GM19395 (cell line): Measurements from ENCODE around the gene TAC4.
"Not testable (repeated sequence)": the region's sequence is repeated elsewhere in the genome, so short reads cannot be mapped to it uniquely, and the experiment has no call there.

Experiments
- ATAC-seq: cut with Tn5 transposase; IDR thresholded peaks from one replicate; pipeline ENCODE4 v1.9.1; 2021; ENCODE audit warnings: mild to moderate bottlenecking, moderate library complexity; ENCODE audit not compliant: unreplicated experiment

The TAC4 gene

DNA sequence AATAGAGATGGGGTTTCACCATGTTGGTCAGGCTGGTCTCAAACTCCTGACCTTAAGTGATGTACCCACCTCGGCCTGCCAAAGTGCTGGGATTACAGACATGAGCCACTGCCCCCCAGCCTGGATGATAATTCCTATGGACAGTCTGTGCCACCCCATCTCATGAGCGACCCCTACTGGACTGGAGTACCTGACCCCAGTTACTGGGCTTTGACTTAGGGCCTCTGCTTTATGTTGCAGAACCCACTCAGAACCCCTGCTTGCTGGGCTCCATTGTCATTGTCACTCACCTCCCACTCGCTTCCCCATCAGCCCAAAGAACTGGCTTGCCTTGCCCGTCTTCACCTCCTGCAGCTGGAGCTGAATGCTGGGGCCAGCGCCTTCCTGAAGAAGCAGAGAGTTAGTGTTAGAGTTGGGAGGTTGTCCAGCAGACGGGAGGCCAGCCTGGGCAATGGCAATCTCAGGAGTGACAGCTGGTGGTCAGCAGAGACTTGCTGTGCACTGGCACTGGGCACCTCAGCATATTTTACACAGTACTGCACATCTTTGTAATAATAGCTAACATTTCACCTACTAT is 4.0 kb downstream of the TAC4 start:
- ATAC-seq = no peak

DNA sequence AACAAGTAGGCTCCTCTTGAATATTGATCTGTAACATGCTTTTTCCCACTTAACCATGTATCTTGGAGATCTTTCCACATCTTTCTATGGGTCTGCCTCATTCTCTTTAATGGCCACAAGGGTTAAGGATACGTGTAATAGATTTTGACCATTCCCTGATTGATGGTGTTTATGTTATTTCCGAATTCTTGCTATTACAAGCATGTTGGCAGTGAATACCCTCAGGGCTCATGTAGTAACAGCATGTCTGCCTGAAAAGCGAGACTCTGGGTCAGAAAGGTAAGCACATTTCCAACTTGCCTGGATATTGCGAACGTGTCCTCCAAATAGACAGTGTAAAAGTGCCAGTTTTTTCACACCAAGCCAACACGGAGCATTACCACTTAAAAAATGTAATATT is 5.0 kb downstream of the TAC4 start:
- no peak for ATAC-seq

DNA sequence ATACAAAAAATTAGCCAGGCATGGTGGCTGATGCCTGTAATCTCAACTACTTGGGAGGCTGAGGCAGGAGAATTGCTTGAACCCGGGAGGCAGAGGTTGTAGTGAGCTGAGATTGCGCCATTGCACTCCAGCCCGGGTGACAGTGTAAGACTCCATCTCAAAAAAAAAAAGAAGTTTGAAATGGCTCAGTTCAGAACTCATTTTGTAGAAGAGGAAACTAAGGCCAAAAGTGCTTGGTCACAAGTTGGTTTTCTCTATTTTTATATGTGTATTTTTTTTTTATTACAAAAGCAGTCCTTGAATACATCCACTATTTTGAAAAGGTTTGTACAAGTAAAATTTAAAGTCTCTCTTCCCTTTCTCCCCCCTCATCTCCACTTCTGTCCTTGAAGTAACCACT is 5.5 kb downstream of the TAC4 start:
- no peak for ATAC-seq

DNA sequence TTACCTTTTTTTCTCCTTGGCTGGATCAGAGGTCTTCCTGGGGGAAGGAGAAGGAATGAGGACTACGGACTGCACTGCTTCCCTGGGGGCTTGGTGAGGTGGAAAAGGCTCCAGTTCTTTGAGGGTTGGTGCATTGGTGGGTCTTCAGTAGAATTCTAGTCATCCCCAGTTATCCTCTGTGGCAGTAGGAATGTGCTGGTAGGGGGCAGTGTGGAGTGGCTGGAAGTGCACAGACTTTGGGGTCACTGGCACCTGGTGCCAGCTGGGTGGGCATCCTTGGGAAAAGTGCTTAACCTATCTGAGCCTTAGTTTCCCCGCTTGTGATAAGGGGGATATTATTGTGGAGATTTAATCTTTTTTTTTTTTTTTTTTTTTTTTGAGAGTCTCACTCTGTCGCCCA is 6.3 kb downstream of the TAC4 start:
- no peak for ATAC-seq

DNA sequence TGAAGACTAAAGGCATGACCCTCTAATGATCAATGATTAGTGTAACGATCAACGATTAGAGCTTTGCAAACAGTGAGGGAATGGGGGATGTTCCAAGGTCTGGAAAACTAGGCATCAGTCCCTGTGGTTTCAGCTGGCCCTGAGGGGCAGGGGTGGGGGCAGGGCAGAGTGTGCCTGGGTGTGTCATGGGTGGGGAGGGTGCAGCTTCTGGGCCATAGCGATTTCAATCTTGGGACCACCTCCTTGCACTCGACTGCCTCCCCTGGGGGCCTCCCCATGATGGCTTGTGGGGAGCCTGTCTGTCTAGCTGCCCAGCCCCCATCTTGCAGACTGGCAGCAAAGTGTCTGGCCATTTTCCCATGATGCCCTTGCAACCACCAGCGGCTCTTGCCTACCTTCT is 8.4 kb downstream of the TAC4 start:
- ATAC-seq = no peak

DNA sequence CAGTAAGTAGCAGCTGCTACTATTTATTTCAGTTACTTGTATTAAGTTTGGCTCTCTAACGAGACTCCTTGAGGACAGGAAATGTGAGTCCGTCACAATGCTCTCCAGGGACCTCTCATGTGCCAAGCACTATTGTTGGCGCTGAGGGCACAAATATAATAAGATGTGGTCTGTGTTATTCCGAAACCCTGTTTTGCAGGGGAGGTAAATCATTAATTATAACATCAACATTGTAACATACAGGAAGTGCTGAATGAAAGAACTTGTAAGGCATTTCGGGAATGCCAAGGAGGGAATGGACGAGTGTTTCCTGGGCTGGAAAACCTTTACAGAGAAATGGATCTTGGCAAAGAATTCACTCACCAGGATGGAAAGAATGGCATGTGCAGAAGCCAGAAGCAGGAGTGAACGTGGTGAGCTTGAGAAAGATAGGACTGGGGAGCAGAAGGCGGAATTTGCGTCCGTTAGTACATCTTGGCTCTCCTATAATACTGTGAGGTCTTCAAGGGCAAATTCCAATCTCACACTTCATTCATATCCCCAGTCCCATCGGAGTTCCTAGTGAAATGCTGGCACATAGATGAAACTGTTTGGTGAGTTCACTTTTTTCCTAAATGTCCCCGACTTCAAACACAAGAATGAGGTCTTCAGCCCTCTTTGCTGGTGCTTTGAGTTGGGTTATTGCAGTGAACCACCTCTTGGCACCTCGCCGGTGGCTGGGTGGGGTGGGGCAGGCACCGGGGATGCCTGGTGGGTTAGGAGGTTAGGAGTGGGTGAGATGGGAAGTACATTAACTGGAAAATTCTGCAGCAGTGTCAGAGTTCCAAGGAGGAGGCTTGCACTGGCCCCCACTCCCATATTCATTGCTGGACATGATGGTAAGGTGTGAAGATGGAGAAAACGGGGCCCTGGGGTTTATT is 11.5 kb downstream of the TAC4 start:
- no peak for ATAC-seq

DNA sequence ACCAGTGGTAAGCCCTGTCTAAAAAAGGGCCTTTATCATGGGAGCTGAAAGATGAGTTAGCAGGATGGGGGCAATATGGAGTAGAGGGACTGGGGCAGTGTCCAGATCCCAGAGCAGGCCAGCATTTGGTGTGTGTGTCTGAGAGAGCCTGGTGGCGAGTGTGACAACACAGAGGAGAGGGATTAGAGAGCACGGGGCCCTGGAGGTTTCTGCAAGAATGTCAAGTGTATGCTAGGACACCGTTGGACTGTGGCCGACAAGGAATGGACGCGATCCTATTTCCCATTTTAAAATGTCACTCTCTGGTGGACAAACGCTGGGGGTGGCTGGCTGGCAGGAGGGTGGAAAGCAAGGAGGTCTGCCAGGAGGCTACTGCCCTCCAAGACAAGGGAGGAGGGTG is 12.4 kb downstream of the TAC4 start:
- no peak for ATAC-seq

DNA sequence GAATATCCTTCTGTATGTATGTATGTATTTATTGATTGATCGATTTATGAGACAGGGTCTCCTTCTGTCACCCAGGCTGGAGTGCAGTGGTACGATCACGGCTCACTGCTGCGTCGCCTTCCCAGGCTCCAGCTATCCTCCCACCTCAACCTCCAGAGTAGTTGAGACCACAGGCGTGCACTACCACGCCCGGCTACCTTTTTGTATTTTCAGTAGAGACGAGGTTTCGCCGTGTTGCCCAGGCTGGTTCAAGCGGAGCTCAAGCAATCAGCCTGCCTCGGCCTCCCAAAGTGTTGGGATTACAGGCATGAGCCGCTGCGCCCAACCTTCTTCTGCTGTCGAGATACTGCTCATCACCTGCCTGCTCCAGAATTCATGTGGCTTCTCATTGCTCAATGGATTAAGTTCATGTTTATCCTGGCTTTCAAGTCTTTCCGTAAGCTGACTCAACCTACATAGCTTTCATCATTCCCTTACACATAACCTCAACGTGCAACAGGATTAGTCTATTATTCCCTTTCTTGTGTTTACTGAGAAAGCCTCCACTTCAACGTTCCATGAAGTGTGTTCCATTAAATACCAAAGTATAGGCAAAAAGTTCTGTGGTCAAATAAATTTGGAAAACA is 13.6 kb downstream of the TAC4 start:
- ATAC-seq = no peak

DNA sequence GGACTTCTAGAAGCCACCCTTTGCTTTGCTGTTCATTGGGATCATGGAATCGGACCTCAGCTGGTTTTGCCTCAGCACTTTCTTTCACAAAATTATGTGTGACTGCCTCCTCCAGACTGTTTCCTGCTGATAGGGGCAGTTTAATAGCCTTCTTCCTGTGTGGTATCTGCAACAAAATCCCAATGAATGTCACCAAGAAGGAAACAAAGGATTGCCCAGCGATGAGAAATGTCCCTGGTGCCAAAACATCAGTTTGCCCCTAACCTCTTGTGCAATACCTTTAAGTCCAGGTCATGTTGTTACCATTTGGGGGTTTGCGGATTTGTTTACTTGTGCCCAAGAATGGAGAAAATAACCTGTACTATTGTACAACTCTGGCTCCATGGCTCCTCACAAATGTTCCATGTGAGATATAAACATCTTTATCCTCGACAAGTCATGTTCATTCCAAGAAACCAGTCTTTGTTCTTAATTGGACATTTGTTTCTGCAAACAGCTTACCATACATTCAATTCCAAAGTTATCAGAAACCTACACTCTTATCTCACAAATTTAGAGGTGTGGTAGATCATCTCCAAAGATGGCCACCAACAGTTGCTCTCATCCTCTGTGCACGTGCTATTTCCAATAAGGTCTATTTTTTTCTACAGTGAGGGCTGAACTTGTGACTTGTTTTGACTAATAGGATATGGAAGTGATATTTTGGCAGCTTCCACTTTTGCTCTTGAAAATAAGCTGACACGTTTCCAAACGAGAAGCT is 14.8 kb downstream of the TAC4 start:
- ATAC-seq = no peak

DNA sequence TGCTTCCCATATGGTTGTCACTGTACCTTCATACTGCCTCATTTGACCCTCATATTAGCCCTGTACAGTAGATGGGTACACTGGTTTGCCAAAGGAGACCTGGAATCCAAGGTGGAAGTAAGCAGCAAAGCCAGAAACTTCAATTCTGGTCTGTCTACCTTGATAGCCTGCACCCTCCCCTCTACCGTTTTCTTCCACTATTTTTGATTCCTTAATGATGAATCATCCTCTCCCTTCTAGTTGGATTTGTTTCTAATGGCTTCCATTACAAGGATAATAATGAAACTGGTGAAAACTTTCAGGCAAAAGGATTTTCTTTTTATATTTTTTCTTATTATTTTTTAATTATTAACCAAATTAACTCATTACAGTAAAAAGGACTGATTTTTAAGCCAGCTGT is 17.3 kb downstream of the TAC4 start:
- ATAC-seq = no peak

DNA sequence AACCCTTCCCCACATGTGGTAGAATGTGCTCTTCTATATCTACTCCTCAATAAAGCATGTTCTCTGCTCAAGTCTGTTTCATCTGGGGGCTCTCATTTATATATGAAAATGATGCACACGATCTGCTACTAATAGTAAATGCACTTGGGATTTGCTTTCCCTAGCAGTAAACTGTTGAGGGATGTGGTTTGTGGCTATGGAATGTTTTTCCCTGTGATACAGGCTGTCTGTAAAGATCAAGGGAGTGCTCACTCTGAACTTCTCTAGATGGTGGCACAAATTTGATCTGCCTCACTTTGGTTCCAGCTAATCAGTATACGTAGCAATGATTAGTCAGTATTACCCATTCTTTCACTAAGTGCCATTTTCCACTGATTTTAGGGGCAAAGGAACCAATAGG is 18.8 kb downstream of the TAC4 start:
- no peak for ATAC-seq

DNA sequence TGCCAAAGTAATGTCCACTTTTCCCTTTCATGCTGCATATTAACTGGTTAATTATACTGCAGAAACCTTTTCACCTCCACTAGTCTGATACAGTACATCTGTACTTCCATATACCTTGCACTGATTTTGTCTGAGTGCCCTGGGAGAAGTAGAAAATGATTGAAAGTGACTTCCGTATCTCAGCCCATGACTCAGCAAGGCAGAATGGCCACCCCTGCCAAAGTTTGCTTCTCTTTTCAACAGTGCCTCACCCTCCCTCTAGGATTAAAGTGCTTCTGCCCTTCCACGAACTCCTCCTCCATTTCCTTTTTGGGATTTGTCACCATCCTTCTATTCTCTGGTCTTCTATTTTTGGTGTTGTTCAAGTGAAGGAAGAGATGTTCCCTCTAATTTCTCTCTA is 19.5 kb downstream of the TAC4 start:
- not testable (repeated sequence) for ATAC-seq

DNA sequence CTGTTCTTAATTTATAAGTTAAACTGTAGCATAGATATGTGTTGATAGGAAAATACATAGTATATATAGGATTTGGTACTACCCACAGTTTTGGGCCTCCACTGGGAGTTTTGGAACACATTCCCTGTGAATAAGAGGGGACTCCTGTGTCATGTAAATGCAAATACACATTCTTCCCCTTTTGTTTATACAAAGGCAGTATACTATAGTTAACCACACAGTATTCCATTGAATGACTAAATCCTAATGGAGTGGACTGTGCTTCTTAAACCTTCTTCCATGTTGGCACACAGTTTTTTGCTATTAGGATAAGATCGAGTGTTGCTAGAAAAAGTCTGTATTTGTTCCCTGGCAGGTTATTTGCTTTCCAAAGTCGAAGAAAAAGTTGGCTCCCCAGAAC is 22.2 kb downstream of the TAC4 start:
- ATAC-seq = no peak

DNA sequence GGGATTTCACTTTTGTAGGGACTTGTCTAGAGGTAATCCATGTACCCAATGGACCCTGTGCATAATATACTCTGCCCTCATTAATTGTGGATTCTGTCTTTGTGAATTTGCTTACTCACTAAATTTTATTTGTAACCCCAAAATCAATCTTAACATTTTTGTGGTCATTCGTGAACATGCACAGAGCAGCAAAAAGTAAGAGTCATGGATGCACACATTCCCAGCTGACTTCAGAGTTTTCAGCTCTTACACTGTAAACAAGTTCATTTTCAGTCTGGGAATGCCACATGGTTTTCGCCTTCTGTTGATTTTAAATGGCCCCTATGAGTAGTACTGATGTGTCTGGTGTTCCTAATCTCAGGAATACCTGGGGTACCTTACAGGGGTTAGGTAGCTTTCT is 24.3 kb downstream of the TAC4 start:
- no peak for ATAC-seq

DNA sequence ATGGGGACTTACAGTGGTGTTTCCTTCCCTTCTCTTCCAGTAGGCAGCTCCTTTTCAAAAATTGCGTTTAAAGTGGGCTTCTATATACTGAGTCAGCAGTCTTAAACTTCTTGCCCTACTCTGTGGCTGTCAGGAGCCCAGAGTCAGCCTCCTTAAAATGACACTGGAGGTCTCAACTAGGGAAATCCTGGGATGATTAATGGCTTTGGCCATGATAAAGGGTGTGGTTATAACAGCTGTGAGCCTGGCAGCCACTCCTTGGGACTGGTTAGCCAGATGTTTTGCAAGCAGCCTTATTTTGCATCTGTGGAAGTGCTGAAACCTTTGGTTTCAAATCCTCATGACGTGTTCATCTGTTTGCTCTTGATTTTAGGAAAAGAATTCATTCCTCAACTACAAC is 25.0 kb downstream of the TAC4 start:
- ATAC-seq = no peak

DNA sequence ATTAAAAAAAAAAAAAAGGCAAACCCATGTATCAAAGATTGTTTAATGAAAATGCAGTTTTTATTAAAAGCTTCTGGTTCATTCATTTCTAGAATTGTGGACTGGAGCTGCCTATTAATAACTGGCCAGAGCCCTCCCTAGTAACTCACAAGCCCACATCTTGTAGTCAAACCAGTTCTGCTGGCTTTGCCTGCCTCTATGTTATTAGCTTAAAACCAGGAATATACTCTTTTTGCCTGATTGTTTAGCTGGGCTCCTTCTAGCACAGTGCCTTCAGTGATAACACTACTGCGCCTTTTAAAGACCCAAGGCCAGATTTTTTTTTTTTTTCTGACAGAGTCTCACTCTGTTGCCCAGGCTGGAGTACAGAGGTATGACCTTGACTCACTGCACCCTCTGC is 26.0 kb downstream of the TAC4 start:
- ATAC-seq = no peak

DNA sequence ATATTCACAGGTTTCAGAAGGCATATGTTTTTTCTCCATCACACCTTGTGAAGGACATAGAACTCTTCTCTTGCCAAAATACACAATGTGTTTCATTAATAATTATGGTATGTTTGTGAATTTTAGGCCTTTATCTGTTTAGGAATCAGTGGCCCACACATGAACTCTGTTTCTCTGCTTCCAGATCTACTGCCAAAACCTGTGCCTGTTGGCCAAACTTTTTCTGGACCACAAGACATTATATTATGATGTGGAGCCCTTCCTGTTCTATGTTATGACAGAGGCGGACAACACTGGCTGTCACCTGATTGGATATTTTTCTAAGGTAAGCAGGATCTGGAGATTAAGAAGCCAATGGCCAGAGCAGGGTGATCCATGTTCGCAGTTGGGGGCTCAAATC is 26.4 kb downstream of the TAC4 start:
- no peak for ATAC-seq

DNA sequence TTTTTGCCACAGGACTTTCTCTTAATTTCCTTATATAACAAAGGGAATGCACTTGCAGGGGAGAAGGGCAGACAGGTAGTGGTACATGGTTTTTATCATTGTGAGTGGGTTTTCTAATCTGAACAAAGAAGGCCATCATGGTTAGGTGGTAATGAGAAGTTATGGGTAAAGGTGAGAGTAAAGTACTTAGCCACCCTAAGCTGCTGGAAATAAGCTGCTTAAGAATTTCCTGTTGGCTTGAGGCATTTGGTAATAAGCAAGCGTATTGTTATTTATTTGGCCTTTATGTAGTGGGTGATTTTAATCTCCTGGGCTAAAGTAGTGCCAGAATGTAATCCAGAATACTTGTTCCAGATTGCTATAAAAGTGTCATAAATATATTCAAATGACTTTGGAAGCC is 27.1 kb downstream of the TAC4 start:
- no peak for ATAC-seq

DNA sequence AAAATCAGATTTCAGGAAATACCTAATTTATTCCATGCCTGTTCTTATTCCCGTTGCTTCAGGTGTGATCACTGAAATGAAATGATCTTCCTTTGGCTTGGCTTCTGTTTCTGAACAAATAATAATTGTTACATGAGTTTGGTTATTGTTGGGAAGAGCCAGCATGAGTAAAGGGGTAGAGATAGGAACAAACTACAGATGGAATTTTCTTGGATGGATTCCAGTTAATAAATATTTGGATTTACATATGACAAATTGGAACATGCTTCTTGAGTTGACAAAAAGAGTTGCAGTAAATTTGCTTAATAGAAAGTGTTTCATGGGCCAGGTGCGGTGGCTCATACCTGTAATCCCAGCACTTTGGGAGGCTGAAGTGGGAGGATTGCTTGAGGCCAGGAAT is 28.2 kb downstream of the TAC4 start:
- no peak for ATAC-seq

DNA sequence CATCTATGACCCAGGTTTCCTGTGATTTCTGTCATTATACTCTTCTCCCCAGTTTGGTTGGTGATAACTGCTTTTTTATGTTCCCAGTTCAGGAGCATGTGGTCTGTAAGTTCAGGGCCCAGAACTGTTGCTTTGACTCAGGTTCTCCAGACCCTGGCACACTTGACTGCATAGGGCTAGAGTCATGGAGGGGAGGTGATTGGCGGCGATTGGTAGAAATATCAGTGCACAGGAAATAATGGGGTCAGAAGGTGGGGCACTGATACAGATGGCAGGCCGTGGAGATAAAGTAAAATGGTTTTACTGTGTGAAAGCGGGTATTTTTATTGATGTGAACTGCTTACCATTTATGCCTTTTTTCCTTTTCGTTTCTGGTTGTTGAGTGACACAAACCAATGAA is 28.7 kb downstream of the TAC4 start:
- no peak for ATAC-seq

DNA sequence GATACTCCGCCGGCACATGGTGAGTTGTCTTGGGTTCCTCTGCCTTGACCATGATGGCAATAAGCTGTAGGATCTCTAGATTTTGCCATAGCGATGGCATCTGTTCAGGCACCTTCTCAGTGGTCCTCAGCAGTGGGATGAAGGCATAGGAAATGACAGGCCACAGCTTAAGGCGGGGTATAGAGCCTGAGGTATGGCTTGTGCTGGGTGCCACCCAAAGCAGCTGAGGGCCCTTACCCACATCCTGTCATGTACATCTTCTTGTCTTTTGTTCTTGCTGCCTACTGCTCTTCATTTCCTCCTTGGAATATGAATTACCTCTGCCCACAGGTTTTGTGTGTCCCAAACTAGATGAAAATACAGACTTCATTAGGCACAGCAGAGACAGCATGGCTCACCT is 29.9 kb downstream of the TAC4 start:
- ATAC-seq = no peak
